Measurements from ENCODE around the gene LILRB1. TPM values are rescaled to one million over a fixed set of nuclear protein-coding genes. Genes with fewer than 3 reads are reported as not detected.
"Not testable (repeated sequence)": the region's sequence is repeated elsewhere in the genome, so short reads cannot be mapped to it uniquely, and the experiment has no call there.

LILRB1 gene
- total RNA-seq, result not detected in 2 replicates
- polyA plus RNA-seq, result not detected in 2 replicates

DNA sequence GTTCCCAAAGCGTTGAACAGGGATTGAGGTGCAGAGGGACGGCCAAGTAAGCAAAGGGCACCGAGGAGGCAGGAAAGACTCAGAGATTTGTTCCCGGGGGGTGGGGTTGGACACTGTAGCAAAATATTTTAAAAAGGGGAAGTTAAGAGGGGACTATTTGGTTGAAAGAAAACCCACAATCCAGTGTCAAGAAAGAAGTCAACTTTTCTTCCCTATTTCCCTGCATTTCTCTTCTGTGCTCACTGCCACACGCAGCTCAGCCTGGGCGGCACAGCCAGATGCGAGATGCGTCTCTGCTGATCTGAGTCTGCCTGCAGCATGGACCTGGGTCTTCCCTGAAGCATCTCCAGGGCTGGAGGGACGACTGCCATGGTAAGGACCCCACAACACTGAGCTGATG is at the start of gene LILRB1:
TSS of gene LILRB1 (plus strand) at position 223 of the 400 bp plus-strand sequence. CDS start 590 bp downstream, outside the sequence.
- H3K36me3 ChIP-seq (replicated peaks; ENCODE audit: insufficient read depth, low read depth); H3K79me2 ChIP-seq; H3K9me3 ChIP-seq (ENCODE audit: low read depth); H3K27ac ChIP-seq; H3K4me2 ChIP-seq; DNase-seq (ENCODE audit: low spot score); H3K27me3 ChIP-seq; H3K9me2 ChIP-seq (replicated peaks; ENCODE audit: insufficient read depth); H3K4me3 ChIP-seq; H4K20me1 ChIP-seq (ENCODE audit: insufficient read depth, poor library complexity, severe bottlenecking); H3K4me1 ChIP-seq (ENCODE audit: insufficient read depth); H2AFZ ChIP-seq: not testable (repeated sequence)
- 78% methylated on average over 9 of the region's 9 CpGs for WGBS (ENCODE audit: low lambda C conversion rate, missing lambda C conversion rate)

DNA sequence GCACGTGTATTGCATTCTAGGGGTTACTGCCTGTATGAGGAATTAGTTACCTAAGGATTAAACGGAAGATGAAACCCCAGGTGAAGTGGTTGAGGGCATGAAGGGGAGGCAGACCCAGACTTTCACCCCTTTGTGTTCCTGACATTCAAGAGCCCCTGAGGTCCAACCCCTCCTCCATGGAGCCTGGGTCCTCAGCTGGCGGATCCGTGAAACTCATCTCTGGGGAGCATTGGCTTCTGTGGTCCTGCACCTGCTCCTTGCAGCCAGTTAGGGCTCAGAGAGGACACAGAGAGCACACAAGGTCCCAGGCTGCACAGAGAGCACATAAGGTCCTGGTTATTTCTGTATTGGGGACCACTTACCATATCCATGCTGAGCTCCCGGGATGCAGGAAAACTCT is 43.9 kb upstream of the LILRB1 start:
- no peak overlapping the region for H2AFZ ChIP-seq
- no peak overlapping the region for H3K4me3 ChIP-seq
- TF ChIP-seq EZH2phosphoT487 (IDR thresholded peaks at IDR 0.05; ENCODE audit: low read depth, severe bottlenecking, unreplicated experiment) (no peak), EZH2 (IDR thresholded peaks at IDR 0.05; ENCODE audit: borderline replicate concordance) (no peak)
- TF ChIP-seq, protein P1, sequence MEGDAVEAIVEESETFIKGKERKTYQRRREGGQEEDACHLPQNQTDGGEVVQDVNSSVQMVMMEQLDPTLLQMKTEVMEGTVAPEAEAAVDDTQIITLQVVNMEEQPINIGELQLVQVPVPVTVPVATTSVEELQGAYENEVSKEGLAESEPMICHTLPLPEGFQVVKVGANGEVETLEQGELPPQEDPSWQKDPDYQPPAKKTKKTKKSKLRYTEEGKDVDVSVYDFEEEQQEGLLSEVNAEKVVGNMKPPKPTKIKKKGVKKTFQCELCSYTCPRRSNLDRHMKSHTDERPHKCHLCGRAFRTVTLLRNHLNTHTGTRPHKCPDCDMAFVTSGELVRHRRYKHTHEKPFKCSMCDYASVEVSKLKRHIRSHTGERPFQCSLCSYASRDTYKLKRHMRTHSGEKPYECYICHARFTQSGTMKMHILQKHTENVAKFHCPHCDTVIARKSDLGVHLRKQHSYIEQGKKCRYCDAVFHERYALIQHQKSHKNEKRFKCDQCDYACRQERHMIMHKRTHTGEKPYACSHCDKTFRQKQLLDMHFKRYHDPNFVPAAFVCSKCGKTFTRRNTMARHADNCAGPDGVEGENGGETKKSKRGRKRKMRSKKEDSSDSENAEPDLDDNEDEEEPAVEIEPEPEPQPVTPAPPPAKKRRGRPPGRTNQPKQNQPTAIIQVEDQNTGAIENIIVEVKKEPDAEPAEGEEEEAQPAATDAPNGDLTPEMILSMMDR (IDR thresholded peaks at IDR 0.05; ENCODE audit: poor library complexity), result no peak
- H4K20me1 ChIP-seq (ENCODE audit: insufficient read depth, poor library complexity, severe bottlenecking), result no peaks in the 10 kb centered on the region
- no peak overlapping the region for H3K4me2 ChIP-seq
- no peaks in the 10 kb centered on the region for H3K27me3 ChIP-seq
- no peak overlapping the region for H3K27ac ChIP-seq
- no peaks in the 10 kb centered on the region for H3K4me1 ChIP-seq (ENCODE audit: insufficient read depth)
- no peak for DNase-seq (ENCODE audit: low spot score)
- no peaks in the 10 kb centered on the region for H3K9me2 ChIP-seq (replicated peaks; ENCODE audit: insufficient read depth)
- H3K9me3 ChIP-seq (ENCODE audit: low read depth), result no peaks in the 10 kb centered on the region
- no peaks in the 10 kb centered on the region for H3K36me3 ChIP-seq (replicated peaks; ENCODE audit: insufficient read depth, low read depth)
- WGBS (ENCODE audit: low lambda C conversion rate, missing lambda C conversion rate), result 68% methylated on average over 5 of the region's 5 CpGs
- no peaks in the 10 kb centered on the region for H3K79me2 ChIP-seq

DNA sequence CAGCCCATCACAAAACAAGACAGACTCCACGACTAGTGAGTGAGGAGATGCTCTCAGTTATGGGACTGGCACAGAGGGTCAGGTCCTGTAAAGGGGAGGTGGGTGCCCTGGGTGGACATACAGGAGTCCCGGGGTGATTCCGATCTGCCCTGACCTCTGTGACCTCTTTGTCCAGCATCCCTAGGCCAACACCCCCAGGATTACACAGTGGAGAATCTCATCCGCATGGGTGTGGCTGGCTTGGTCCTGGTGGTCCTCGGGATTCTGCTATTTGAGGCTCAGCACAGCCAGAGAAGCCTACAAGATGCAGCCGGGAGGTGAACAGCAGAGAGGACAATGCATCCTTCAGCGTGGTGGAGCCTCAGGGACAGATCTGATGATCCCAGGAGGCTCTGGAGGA is 43.3 kb upstream of the LILRB1 start:
- H3K27ac ChIP-seq, result no peak overlapping the region
- H3K27me3 ChIP-seq, result no peaks in the 10 kb centered on the region
- no peak overlapping the region for H3K4me2 ChIP-seq
- H3K4me1 ChIP-seq (ENCODE audit: insufficient read depth), result no peaks in the 10 kb centered on the region
- no peaks in the 10 kb centered on the region for H3K36me3 ChIP-seq (replicated peaks; ENCODE audit: insufficient read depth, low read depth)
- no peak overlapping the region for H2AFZ ChIP-seq
- DNase-seq (ENCODE audit: low spot score), result no peak
- no peaks in the 10 kb centered on the region for H3K9me2 ChIP-seq (replicated peaks; ENCODE audit: insufficient read depth)
- WGBS (ENCODE audit: low lambda C conversion rate, missing lambda C conversion rate), result 55% methylated on average over 7 of the region's 7 CpGs
- H3K9me3 ChIP-seq (ENCODE audit: low read depth), result no peaks in the 10 kb centered on the region
- no peaks in the 10 kb centered on the region for H4K20me1 ChIP-seq (ENCODE audit: insufficient read depth, poor library complexity, severe bottlenecking)
- H3K79me2 ChIP-seq, result no peaks in the 10 kb centered on the region
- no peak overlapping the region for H3K4me3 ChIP-seq
- TF ChIP-seq, protein P1 (IDR thresholded peaks at IDR 0.05; ENCODE audit: poor library complexity), result no peak

DNA sequence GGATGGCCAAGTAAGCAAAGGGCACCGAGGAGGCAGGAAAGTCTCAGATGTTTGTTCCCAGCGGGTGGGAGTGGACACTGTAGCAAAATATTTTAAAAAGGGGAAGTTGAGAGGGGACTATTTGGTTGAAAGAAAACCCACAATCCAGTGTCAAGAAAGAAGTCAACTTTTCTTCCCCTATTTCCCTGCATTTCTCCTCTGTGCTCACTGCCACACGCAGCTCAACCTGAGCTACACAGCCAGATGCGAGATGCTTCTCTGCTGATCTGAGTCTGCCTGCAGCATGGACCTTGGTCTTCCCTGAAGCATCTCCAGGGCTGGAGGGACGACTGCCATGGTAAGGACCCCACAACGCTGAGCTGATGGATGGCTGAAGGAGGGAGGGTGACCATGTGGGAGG is 36.8 kb upstream of the LILRB1 start, which contains the start of gene LILRA1:
TSS of gene LILRA1 (plus strand) at position 188 of the 400 bp plus-strand sequence. CDS start 613 bp downstream, outside the sequence.
- H3K79me2 ChIP-seq; H3K4me1 ChIP-seq (ENCODE audit: insufficient read depth); H3K4me2 ChIP-seq; H4K20me1 ChIP-seq (ENCODE audit: insufficient read depth, poor library complexity, severe bottlenecking); H3K36me3 ChIP-seq (replicated peaks; ENCODE audit: insufficient read depth, low read depth); H3K9me2 ChIP-seq (replicated peaks; ENCODE audit: insufficient read depth); H3K9me3 ChIP-seq (ENCODE audit: low read depth); H3K27ac ChIP-seq; H2AFZ ChIP-seq; H3K4me3 ChIP-seq; H3K27me3 ChIP-seq; DNase-seq (ENCODE audit: low spot score): not testable (repeated sequence)
- WGBS (ENCODE audit: low lambda C conversion rate, missing lambda C conversion rate), result 53% methylated on average over 6 of the region's 6 CpGs

DNA sequence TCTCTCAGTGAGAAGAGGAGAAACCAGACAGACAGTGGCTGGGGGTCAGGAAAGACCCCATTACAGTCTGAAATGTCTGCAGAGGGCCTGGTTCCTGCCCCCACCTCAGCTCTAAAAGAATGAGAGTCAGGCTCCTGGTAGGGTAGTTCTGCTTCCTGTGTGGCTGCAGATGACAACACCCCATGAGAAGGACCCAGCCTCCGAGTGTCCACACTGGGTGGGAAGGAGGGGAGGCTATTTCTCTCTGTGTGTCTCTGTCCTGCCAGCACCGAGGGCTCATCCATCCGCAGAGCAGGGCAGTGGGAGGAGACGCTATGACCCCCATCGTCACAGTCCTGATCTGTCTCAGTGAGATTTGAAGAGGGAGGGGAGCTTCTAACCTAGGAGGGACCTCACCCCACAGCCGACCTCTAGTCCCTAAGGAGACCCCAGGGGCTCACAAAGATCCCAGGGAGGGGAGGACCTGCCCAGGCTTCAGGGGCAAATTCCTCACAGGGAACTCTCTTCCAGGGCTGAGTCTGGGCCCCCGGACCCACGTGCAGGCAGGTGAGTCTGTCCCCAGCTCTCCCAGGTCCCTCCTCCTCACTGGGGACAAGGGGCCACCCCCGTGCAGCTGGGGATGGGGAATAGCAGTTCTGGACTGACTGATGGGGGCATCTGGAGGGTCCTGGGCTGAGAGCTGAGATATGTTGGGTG is 36.2 kb upstream of the LILRB1 start:
- not testable (repeated sequence) for H3K4me3 ChIP-seq; H3K9me3 ChIP-seq (ENCODE audit: low read depth); H3K79me2 ChIP-seq; H3K4me2 ChIP-seq; H3K36me3 ChIP-seq (replicated peaks; ENCODE audit: insufficient read depth, low read depth); H3K27me3 ChIP-seq; H3K27ac ChIP-seq; H3K4me1 ChIP-seq (ENCODE audit: insufficient read depth); H3K9me2 ChIP-seq (replicated peaks; ENCODE audit: insufficient read depth); H2AFZ ChIP-seq; H4K20me1 ChIP-seq (ENCODE audit: insufficient read depth, poor library complexity, severe bottlenecking); DNase-seq (ENCODE audit: low spot score)
- 61% methylated on average over 9 of the region's 9 CpGs for WGBS (ENCODE audit: low lambda C conversion rate, missing lambda C conversion rate)
